Gastroesophageal sphincter (tissue), 4 donors: Measurements from ENCODE around the gene DYNC1I1. TPM values are rescaled to one million over a fixed set of nuclear protein-coding genes. Genes with fewer than 3 reads are reported as not detected.

Experiments
- ATAC-seq: fragments of 150-250 bp; one replicate; pipeline ENCODE4 v1.9.1; 2016; ENCODE audit warnings: mild to moderate bottlenecking, moderate library complexity
- H3K27ac ChIP-seq, 4 donors: fragments of 200-600 bp; sonication (generic) in 3 of 4; 1 replicate in 3 of 4; 2 replicates in 1 of 4; pipeline ENCODE4 v1.5.1; 2016 to 2019
- H3K27me3 ChIP-seq: fragments of 200-600 bp; sonication (generic); one replicate; pipeline ENCODE4 v1.5.1; 2019
- H3K36me3 ChIP-seq, 2 donors: fragments of 200-600 bp; sonication (generic); one replicate each; pipeline ENCODE4 v1.5.1; 2019; ENCODE audit warnings: control low read depth in 1 of 2
- H3K4me1 ChIP-seq, 3 donors: fragments of 200-600 bp; sonication (generic); 1 replicate in 2 of 3; 2 replicates in 1 of 3; pipeline ENCODE4 v1.5.1; 2016 to 2019; ENCODE audit warnings: control low read depth in 2 of 3
- H3K4me3 ChIP-seq, 2 donors: fragments of 200-600 bp; sonication (generic); one replicate each; pipeline ENCODE4 v1.5.1; 2019; ENCODE audit warnings: mild to moderate bottlenecking in 1 of 2, moderate library complexity in 1 of 2
- H3K9me3 ChIP-seq, 3 donors: fragments of 200-600 bp; sonication (generic); one replicate each; pipeline ENCODE4 v1.5.1; 2017 to 2019; ENCODE audit warnings: control low read depth in 2 of 3
- CTCF ChIP-seq, 4 experiments: fragments of 200-600 bp in 2 of 4; fragments of 450-650 bp in 2 of 4; sonication (generic) in 1 of 4; IDR thresholded peaks; one replicate each; pipeline ENCODE4 v1.5.1; 2017 to 2019; ENCODE audit warnings: antibody characterized with exemption in 4 of 4, mild to moderate bottlenecking in 2 of 4, moderate library complexity in 2 of 4
- EP300 ChIP-seq: sonication (generic); formaldehyde crosslinking; IDR thresholded peaks from one replicate; pipeline ENCODE4 v1.6.1; 2017; ENCODE audit warnings: antibody characterized with exemption, mild to moderate bottlenecking
- POLR2A ChIP-seq, 2 donors: fragments of 450-650 bp; IDR thresholded peaks; one replicate each; pipeline ENCODE4 v1.6.1; 2017; ENCODE audit warnings: antibody characterized with exemption in 2 of 2, mild to moderate bottlenecking in 2 of 2, moderate library complexity in 1 of 2
- POLR2AphosphoS5 ChIP-seq: sonication (generic); formaldehyde crosslinking; IDR thresholded peaks from one replicate; pipeline ENCODE4 v1.6.1; 2017; ENCODE audit warnings: antibody characterized with exemption
- WGBS, 2 donors: methylation state at CpG; one replicate each; pipeline ENCODE4 v1.1.5; 2018; ENCODE audit warnings: low coverage in 1 of 2; 5-methylcytosine and 5-hydroxymethylcytosine counted together
- total RNA-seq, 4 donors: library from RNA; depleted of rRNA; stranded (reverse); fragments of >200 nt; gene quantifications; one replicate each; pipeline ENCODE4 v1.1.0, GENCODE V29; 2016

DYNC1I1 gene
- total RNA-seq, 4 donors from 2014 or later, result 7.6 to 23.8 (median 18.2) TPM

DNA sequence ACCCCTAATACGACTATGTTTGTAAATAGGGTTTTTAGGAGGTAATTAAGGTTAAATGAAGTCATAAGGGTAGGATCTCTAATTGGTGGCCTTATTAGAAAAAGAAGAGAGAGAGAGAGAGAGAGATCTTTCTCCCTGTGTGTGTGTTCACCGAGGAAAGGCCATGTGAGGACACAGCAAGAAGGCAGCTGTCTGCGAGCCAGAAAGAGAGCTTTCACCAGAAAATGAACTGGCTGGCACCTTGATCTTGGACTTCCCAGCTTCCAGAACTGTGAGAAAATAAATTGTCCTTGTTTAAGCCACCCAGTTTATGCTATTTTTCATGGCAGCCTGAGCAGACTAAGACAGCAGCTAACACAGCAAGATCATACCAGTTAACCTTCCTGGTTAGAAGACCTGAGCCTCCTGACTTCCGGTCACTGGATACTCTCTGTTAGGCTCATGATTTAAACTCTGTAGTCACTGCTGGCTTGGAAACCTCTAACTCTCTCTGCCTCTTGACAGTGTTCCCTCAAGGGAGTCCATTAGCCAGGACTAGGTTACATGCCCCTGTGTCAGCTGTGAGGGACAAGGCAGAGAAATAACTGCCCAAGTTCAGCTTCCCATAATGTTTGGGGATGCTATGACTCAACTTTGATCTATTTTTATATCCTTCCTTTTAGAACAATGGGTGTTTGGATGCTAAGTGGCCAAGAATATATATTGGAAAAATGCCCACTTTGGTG is 102.3 kb downstream of the DYNC1I1 start:
- WGBS, 2 donors, result 68 to 92% methylated on average over 3 to 4 of the region's 4 CpGs

GRCh38 chr7:95875519-95875918 is 103.2 kb downstream of the DYNC1I1 start:
- Histone ChIP-seq H3K27ac (no peak overlapping the region), H3K4me3 (no peak overlapping the region), H3K27me3 (no peaks in the 10 kb centered on the region), H3K36me3 (peaks cover 0 to 12% of the 10 kb centered on the region in 2 donors), H3K9me3 (peaks cover 0 to 12% (median 0%) of the 10 kb centered on the region in 3 donors), H3K4me1 (peaks cover 0 to 11% (median 0%) of the 10 kb centered on the region in 3 donors)
- no peak for ATAC-seq
- TF ChIP-seq CTCF (IDR thresholded peaks at IDR 0.05), result no peak
- TF ChIP-seq POLR2AphosphoS5, result no peak
- no peak for TF ChIP-seq POLR2A (IDR thresholded peaks at IDR 0.05)
- no peak for TF ChIP-seq EP300

More for the DNA sequence above, 102.3 kb downstream of the DYNC1I1 start:
- TF ChIP-seq EP300 (no peak), CTCF (IDR thresholded peaks at IDR 0.05) (no peak), POLR2A (IDR thresholded peaks at IDR 0.05) (no peak), POLR2AphosphoS5 (no peak)
- Histone ChIP-seq H3K27ac (no peak overlapping the region), H3K4me1 (peaks cover 0 to 11% (median 0%) of the 10 kb centered on the region in 3 donors), H3K27me3 (no peaks in the 10 kb centered on the region), H3K36me3 (peaks cover 0 to 12% of the 10 kb centered on the region in 2 donors), H3K4me3 (no peak overlapping the region), H3K9me3 (peaks cover 0 to 12% (median 0%) of the 10 kb centered on the region in 3 donors)
- no peak for ATAC-seq

GRCh38 chr7:95878677-95879076 is 106.3 kb downstream of the DYNC1I1 start:
- Histone ChIP-seq H3K27ac (no peak overlapping the region), H3K27me3 (no peaks in the 10 kb centered on the region), H3K9me3 (peaks cover 0 to 12% (median 0%) of the 10 kb centered on the region in 3 donors), H3K4me1 (peaks cover 0 to 11% (median 0%) of the 10 kb centered on the region in 3 donors), H3K36me3 (no peaks in the 10 kb centered on the region), H3K4me3 (no peak overlapping the region)
- no peak for ATAC-seq
- TF ChIP-seq POLR2A (IDR thresholded peaks at IDR 0.05), result no peak
- no peak for TF ChIP-seq EP300
- TF ChIP-seq CTCF (IDR thresholded peaks at IDR 0.05), result no peak
- no peak for TF ChIP-seq POLR2AphosphoS5

DNA sequence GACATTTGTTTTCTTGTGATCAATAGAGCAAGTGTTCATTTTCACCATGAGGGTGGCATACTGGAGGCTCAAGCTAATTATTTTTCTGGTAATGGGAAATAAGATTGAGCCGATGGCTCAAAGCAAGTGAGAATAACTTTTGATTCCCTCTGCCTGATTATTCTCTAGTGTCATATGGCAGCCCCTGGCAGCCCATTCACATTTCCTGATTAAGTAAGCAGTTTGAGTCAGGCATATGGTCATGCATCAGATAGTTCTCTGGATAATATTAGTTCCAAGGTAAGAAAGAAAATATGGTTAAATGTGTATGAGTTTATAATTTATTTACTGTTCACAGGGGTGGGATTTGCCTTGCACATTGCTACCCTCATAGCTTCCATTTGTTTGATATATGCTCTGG is 109.2 kb downstream of the DYNC1I1 start:
- no peak for TF ChIP-seq EP300
- TF ChIP-seq POLR2A (IDR thresholded peaks at IDR 0.05), result no peak
- TF ChIP-seq CTCF (IDR thresholded peaks at IDR 0.05), result no peak
- TF ChIP-seq POLR2AphosphoS5, result no peak

DNA sequence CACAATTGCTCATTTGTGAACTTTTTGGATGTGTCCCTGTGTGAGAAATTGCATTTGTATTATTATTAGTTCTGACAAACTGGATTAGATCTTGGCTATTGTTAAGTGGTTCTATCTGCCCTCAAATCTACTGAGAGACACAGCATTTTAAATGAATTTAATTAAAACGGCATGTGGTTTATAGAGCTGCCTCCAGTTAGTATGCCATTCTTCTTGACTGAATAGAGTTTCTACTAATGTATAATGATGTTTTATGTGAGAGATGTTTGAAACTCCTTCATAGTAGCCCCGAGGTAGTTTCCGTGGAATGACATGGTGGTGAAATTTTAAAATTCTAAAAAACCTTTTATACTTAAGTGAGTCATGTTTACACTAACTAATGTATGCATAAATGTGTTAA is 110.9 kb downstream of the DYNC1I1 start:
- Histone ChIP-seq H3K4me1 (no peaks in the 10 kb centered on the region), H3K9me3 (peaks cover 0 to 6% (median 0%) of the 10 kb centered on the region in 3 donors), H3K27ac (no peak overlapping the region), H3K27me3 (no peaks in the 10 kb centered on the region), H3K36me3 (no peaks in the 10 kb centered on the region), H3K4me3 (no peak overlapping the region)
- ATAC-seq, result no peak
- TF ChIP-seq CTCF (IDR thresholded peaks at IDR 0.05), result no peak
- no peak for TF ChIP-seq POLR2AphosphoS5
- TF ChIP-seq EP300, result no peak
- no peak for TF ChIP-seq POLR2A (IDR thresholded peaks at IDR 0.05)
- WGBS, 2 donors, result 70 to 90% methylated on average over 3 of the region's 3 CpGs

More for the DNA sequence above, 109.2 kb downstream of the DYNC1I1 start:
- Histone ChIP-seq H3K36me3 (no peaks in the 10 kb centered on the region), H3K9me3 (peaks cover 0 to 12% (median 0%) of the 10 kb centered on the region in 3 donors), H3K4me3 (no peak overlapping the region), H3K27ac (no peak overlapping the region), H3K4me1 (no peaks in the 10 kb centered on the region), H3K27me3 (no peaks in the 10 kb centered on the region)
- 64 to 67% methylated on average over 1 of the region's 1 CpG for WGBS, 2 donors
- no peak for ATAC-seq
